ENCODE results near the gene GNAT2.
A peak's percentile ranks its signal among the peaks of the same experiment; 100 is the strongest.

The GNAT2 gene

DNA sequence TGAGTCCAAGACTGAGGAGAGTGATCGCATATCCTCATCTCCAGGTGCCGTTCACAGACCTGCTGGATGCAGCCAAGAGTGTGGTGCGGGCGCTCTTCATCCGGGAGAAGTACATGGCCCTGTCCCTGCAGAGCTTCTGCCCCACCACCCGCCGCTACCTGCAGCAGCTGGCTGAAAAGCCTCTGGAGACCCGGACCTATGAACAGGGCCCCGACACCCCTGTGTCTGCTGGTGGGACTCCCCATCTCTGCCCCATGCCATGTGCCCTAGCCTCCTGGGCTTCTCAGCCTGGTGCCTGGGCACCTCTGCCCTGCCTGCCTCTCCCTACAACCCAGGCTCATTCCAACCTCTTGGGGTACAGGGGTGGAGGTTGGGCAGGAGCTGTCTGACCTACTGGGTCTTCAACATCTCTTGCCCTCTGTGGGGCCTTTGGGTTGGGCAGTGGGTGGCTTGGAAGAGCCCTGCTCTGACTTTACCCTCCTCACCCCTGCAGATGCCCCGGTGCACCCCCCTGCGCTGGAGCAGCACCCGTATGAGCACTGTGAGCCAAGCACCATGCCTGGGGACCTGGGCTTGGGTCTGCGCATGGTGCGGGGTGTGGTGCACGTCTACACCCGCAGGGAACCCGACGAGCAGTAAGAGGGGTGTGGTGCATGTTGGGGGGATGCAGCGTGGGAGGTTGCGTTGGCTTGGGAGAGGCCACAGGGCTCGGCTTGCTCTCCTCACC, 7.4 kb upstream of the GNAT2 start:
- DNase-seq: no peak

DNA sequence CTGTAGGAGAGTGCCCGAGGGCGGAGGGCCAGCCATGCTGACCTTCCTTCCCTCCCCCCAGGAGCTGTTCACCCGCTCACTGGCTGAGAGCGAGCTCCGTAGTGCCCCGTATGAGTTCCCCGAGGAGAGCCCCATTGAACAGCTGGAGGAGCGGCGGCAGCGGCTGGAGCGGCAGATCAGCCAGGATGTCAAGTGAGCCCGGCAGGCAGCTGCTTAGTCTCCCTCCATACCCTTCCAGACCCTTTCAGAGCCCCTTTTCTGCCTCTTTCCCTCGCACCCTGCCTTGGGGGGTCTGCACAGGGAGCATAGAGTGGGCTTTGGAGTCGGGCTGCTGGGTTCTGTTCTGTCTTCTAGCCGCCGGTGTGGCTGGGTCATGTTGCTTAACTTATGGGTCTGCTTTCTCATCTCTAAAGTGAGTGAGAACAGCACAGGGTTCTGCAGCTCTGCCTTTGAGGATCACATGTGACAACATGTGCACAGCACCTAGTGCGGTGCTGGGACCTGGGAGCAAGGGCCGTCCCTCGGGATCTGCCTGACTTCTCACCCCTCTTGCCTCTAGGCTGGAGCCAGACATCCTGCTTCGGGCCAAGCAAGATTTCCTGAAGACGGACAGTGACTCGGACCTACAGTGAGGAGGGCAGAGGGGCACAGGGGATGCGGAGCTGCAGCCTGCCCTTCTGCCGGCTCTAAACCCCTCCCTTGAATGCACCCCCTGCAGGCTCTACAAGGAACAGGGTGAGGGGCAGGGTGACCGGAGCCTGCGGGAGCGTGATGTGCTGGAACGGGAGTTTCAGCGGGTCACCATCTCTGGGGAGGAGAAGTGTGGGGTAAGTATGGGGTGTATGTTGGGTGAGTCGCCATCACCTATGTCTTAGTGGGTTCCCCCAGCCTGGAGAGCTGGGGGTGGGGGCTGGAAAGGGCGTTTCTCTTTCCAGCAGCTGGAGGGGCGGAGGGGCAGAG, 6.5 kb upstream of the GNAT2 start:
- peak; percentile 44 for DNase-seq

GRCh38 chr1:109625176-109625575, 5.8 kb upstream of the GNAT2 start:
- peak; percentile 44 for DNase-seq

- peak; percentile 70 for DNase-seq
Observed at GRCh38 chr1:109624201-109625010, 5.0 kb upstream of the GNAT2 start.

DNA sequence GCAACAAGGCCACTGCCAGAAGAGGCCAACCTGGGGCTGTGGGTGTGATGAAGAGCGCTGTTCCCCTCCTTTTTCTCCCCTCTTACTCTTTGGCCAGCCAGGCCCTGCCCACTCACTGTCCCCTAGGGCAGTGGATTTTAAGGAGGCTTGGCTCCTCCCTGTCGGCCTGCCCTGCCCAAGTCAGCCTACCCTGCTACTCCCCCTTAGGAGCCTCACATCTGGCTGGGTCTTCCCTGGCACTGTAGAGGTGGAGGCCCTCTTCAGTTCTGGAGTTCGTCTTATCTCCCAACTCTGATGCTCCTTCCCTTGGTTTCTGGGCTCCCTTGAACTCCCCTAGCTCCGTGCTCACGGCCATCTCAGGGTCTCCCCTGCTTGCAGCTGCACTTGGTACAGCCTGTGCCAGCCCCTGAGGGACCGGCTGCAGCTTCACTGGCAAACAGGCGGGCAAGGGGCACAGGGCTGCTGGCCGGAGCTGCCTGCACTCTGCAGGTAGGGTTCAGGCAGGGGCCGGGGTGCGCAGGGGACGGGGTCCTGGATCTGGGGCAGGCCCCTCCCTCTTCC, 4.3 kb upstream of the GNAT2 start:
- peak; percentile 32 for DNase-seq

DNA sequence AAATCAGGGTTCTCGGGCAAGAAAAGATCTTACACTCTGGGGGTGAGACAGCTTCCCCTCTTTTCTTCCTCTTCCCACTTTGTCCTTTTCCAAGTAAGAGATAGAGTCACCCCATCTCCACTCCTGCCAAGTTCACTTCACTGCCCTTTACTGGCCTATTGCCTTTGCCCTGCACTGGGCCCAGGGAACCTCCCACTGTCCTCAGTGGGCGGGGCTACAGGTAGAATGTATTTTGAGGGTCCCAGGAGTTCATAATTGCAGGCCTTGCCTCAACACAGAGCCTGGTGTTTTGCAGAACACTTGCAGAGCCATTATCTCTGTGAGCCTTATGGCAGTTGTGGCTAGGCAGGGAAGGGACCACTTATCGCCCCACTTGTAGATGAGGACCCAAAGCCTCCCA, 3.5 kb upstream of the GNAT2 start:
- DNase-seq: no peak

GRCh38 chr1:109622137-109622892, 2.9 kb upstream of the GNAT2 start:
- DNase-seq: no peak

DNA sequence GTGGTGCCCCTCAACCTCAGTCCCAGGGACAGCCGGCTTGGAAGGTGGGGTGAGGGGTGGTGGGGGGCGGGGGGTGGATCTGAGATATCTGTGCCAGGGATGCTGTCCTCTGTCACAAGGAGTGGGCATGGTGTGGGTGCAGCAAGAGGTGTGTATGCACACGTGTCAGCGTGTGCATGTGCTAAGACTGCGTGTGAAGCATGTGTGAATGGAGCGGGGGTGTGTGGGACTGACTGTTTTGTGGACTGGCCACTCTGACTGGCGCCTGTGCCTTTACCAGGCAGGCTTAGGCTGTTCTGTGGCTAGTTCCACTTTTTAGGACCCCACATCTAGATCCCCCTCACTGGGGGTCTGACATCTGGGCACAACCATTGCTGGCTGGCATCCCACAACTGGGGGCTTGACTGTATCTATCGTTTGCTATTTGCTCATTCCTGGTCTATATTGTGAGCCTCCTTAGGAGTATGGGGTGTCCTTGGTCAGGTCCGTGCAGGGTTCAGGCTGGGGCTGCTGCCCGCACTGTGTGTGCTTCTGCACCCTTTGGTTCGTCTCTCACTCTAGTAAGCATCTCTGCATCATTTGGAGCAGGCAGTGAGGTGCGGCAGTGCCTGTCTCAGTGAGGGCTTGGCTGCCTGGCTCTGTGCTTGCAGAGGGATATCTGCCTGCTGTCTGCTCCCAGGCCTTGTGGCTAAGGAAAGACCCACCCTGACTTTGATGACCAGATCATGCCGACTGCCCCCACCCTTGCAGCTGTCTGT, 2.1 kb upstream of the GNAT2 start:
- no peak for DNase-seq

DNA sequence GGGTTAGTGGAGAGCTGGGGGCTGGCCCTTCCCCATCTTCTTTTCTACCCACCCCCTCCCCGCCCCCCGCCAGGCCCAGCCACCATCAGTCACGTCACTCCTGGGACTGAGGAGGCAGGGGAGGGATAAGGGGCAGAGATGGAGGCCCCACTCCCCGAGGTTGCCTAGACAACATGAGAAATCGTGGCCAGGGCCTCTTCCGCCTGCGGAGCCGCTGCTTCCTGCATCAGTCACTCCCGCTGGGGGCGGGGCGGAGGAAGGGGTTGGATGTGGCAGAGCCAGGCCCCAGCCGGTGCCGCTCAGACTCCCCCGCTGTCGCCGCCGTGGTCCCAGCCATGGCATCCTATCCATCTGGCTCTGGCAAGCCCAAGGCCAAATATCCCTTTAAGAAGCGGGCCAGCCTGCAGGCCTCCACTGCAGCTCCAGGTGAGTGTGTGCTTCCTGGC, 1.4 kb upstream of the GNAT2 start:
- peak; percentile 93 for DNase-seq

DNA sequence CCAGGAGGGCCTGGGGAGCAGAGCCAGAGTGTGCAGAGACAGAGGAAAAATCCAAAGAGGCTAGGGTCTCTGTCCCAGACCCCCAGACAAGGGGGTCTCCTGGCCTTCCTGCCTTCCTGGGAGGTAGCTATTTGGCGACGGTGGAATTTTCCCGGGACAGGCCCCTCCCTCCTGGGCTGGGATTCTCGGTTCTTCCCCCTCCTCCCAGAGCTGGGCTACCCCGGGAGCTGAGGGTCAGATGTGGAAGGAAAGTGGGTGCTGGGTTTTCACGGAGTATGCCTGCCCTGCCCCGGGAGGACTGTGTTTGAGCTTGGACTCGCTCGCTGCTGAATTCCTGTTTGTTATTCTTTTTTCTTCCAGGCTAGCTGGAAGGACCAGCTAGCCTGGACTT, 980 bp upstream of the GNAT2 start:
- DNase-seq: peak; percentile 49

- DNase-seq: no peak
Observed at GRCh38 chr1:109618661-109619575, 498 bp downstream of the GNAT2 start.

- DNase-seq: no peak
Observed at GRCh38 chr1:109617291-109617801, 2.1 kb downstream of the GNAT2 start.

GRCh38 chr1:109616391-109616790, 3.0 kb downstream of the GNAT2 start:
- DNase-seq: no peak

DNA sequence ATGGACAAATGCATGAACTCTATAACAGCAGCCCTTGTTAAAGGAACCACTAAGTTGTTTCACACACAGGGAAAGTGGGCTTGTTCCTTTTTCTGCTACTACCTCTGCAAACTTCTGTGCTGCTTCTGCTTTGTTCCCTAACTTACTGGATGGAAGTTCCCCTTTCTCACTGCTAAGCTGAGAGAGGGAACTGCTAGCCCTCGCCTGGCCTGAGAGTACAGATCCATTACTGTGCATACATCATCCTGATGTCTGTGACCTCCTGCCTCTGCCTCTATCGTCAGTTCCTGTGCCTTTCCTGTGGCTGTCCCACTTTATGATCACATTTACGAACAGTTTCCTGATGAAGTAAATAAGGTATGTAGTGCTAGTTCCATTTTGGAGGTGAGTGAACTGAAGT, 3.5 kb downstream of the GNAT2 start:
- no peak for DNase-seq

DNA sequence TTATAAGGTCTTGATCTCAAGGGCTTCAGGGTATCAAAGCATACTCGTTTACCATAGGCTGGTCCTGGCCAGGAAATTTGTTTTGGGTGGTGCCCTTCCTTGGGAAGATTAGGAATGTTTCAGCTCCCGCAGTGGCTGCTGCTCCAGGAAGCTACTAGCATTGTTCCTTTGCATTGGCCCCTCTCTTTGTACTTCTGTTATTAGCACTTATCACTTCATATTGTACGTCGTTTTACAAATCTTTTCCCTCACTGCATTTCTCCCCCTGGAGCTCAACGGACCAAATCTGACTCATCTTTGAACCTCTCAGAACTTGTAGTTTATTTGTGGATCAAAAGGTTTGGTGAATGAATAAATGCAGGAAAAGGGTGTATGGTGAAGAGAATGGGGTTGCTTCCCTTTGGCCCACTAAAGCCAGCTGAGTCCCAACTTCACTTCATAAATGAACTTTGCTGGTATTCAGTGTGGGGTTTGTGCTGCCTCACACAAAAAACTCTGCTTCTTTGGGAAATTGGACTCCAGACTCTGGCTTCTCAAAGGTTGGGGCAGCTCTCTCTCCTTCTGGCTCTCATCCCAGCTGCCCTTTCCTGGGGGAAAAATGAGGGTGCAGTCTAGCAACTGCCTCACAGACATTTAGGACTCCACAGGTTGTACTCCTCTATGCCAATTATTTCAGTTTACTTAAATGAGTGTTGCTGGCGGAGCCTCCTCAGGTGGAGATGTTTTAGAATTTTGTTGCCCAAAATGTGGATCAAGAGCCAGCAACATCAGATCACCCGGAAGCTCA, 5.9 kb downstream of the GNAT2 start:
- no peak for DNase-seq

DNA sequence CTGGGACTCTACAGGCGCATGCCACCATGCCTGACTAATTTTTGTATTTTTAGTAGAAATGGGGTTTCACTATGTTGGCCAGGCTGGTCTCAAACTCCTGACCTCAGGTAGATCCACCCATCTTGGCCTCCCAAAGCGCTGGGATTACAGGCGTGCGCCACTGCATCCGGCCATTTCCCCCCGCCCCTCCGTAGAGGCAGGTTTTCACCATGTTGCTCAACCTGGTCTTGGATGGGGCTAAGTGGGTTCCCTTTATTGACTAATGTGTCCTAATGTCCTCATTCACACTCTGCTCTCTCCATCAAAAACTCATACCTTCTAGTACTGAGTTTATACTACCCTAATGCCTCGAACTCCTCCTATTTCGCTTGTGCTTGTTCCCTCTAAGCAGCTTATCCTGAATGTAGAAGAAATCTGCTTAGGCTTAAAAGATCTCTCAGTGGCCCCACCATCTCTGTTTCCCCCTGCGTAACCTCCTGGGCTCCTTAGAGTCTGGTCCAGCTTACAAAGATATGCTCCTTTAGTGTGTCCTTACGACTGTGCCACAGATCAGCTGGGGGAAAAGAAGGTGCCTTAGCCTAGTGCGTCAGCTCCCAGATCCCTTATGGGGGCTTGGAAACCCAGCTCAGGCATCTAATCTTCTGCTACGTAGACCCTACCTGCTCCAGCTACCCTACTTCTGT, 8.0 kb downstream of the GNAT2 start:
- DNase-seq: no peak

DNA sequence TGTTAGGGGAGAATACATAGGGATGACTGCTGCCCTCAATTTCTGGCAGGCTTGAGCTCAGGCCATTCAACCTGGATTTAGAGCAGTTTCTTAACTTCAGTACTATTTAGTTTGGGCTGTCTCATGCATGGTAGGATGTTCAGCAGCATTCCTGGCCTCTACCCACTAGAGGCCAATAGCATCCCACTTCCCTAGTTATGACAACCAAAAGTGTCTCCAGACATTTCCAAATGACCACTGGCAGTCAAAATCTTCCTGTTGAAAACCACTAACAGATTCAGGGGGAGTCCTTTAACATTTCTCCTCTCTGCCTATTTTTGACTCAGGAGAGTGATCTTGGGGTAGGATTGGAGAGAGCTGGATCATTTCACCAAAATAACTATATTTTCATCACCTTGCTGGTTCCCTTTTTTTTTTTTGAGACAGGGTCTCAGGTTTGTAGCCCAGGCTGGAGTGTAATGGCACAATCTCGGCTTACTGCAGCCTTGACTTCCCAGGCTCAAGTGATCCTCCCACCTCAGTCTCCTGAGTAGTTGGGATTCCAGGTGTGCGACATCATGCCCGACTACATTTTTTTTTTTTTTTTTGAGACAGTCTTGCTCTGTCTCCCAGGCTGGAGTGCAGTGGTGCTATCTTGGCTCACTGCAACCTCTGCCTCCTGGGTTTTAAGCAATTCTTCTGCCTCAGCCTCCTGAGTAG, 8.7 kb downstream of the GNAT2 start:
- no peak for DNase-seq

- no peak for DNase-seq
Observed at GRCh38 chr1:109609881-109610280, 9.5 kb downstream of the GNAT2 start.
